ENCODE measurements around the gene ANKRD66. TPM values are rescaled to one million over a fixed set of nuclear protein-coding genes. Genes with fewer than 3 reads are reported as not detected.

The ANKRD66 gene
- total and polyA plus RNA-seq, 4 donors: not detected

GRCh38 chr6:46733341-46733801 is 13.4 kb upstream of the ANKRD66 start:
- 93% methylated on average over 2 of the region's 2 CpGs for WGBS

More at GRCh38 chr6:46733341-46733801, 13.4 kb upstream of the ANKRD66 start:
- Histone ChIP-seq H3K4me3 (ENCODE audit: low read depth in 1 of 3, low read length in 3 of 3) (no peak overlapping the region), H3K9ac (ENCODE audit: low read depth in 1 of 2, low read length in 2 of 2) (no peak overlapping the region), H3K27ac (ENCODE audit: low read depth in 1 of 2, low read length in 2 of 2) (no peak overlapping the region), H3K9me3 (ENCODE audit: control insufficient read depth in 4 of 4, low read length in 3 of 4) (no peaks in the 10 kb centered on the region), H3K27me3 (ENCODE audit: control insufficient read depth in 4 of 4, insufficient read depth in 4 of 4, low read length in 3 of 4) (peaks cover 0 to 5% (median 2%) of the 10 kb centered on the region in 4 donors), H3K36me3 (ENCODE audit: control insufficient read depth in 4 of 4, insufficient read depth in 3 of 4, low read depth in 1 of 4, low read length in 3 of 4) (no peaks in the 10 kb centered on the region), H3K4me1 (ENCODE audit: control insufficient read depth in 4 of 4, insufficient read depth in 4 of 4, low read length in 3 of 4) (peaks cover 8 to 13% (median 13%) of the 10 kb centered on the region in 4 donors)
- no peak for TF ChIP-seq RXRA (IDR thresholded peaks at IDR 0.05)
- TF ChIP-seq MAX (IDR thresholded peaks at IDR 0.05): no peak
- TF ChIP-seq JUND (IDR thresholded peaks at IDR 0.05): no peak
- TF ChIP-seq YY1 (IDR thresholded peaks at IDR 0.05): no peak
- TF ChIP-seq NR2F2 (IDR thresholded peaks at IDR 0.05): no peak
- TF ChIP-seq SP1 (IDR thresholded peaks at IDR 0.05): no peak
- TF ChIP-seq FOXA1 (IDR thresholded peaks at IDR 0.05): no peak
- no peak for TF ChIP-seq RAD21 (IDR thresholded peaks at IDR 0.05)
- TF ChIP-seq TAF1 (conservative IDR thresholded peaks at IDR 0.05): no peak
- no peak for TF ChIP-seq GABPA (IDR thresholded peaks at IDR 0.05 in 1 of 2, conservative IDR thresholded peaks at IDR 0.05 in 1 of 2)
- no peak for TF ChIP-seq FOXA2 (IDR thresholded peaks at IDR 0.05)
- no peak for TF ChIP-seq HNF4G (IDR thresholded peaks at IDR 0.05)
- no peak for TF ChIP-seq ATF3 (IDR thresholded peaks at IDR 0.05)
- TF ChIP-seq EGR1 (IDR thresholded peaks at IDR 0.05; ENCODE audit: low read depth in 2 of 2): no peak
- TF ChIP-seq REST (IDR thresholded peaks at IDR 0.05): no peak
- TF ChIP-seq ZBTB33 (IDR thresholded peaks at IDR 0.05): no peak
- TF ChIP-seq HNF4A (conservative IDR thresholded peaks at IDR 0.05): no peak
- TF ChIP-seq CTCF (IDR thresholded peaks at IDR 0.05; ENCODE audit: low read depth, low read length, missing input control): no peak
- DNase-seq (ENCODE audit: low spot score): no peak
